Measurements from ENCODE around the gene FBXL17.

DNA sequence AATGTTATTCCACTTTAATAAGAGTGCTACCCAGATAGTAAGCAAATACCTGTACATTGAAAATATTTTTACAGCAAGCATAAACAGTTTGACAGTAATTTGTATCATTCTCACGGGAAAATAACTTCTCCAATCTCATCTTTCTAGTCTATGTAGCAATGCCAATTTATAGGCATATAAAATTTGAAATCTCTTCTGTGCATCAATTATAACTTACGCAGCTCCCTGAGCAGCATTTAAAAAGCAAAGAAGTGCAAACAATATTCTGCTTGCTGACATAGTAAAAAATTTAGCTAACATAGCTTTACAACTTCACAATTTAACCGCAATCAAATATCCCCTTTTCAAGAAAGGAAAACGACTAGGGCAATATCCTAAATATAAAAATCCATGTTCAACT lies 257.3 kb downstream of the FBXL17 start:
- no peak for TF ChIP-seq EZH2 (IDR thresholded peaks at IDR 0.05; ENCODE audit: borderline replicate concordance, insufficient read depth, low read depth, low read length, poor library complexity, severe bottlenecking)
- TF ChIP-seq, protein P1, sequence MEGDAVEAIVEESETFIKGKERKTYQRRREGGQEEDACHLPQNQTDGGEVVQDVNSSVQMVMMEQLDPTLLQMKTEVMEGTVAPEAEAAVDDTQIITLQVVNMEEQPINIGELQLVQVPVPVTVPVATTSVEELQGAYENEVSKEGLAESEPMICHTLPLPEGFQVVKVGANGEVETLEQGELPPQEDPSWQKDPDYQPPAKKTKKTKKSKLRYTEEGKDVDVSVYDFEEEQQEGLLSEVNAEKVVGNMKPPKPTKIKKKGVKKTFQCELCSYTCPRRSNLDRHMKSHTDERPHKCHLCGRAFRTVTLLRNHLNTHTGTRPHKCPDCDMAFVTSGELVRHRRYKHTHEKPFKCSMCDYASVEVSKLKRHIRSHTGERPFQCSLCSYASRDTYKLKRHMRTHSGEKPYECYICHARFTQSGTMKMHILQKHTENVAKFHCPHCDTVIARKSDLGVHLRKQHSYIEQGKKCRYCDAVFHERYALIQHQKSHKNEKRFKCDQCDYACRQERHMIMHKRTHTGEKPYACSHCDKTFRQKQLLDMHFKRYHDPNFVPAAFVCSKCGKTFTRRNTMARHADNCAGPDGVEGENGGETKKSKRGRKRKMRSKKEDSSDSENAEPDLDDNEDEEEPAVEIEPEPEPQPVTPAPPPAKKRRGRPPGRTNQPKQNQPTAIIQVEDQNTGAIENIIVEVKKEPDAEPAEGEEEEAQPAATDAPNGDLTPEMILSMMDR (IDR thresholded peaks at IDR 0.05) = no peak
